Sigmoid colon (tissue), 3 donors: ENCODE measurements around the gene PREX1.

Experiments used
- CTCF ChIP-seq, 4 experiments: fragments of 450-650 bp in 3 of 4; fragments of 200-600 bp in 1 of 4; IDR thresholded peaks; one replicate each; pipeline ENCODE4 v1.5.1; 2016 to 2019; ENCODE audit warnings: antibody characterized with exemption in 4 of 4, mild to moderate bottlenecking in 3 of 4, moderate library complexity in 2 of 4
- POLR2A ChIP-seq, 2 donors: fragments of 450-650 bp; IDR thresholded peaks; one replicate each; pipeline ENCODE4 v1.6.1; 2016; ENCODE audit warnings: antibody characterized with exemption in 2 of 2, mild to moderate bottlenecking in 2 of 2, moderate library complexity in 2 of 2

GRCh38 chr20:48577557-48577956 is 250.2 kb downstream of the PREX1 start:
- TF ChIP-seq POLR2A (IDR thresholded peaks at IDR 0.05) (no peak), CTCF (IDR thresholded peaks at IDR 0.05) (no peak)
